NT2/D1 (cell line): ENCODE data around the gene COIL.
"Not testable (repeated sequence)": the region's sequence is repeated elsewhere in the genome, so short reads cannot be mapped to it uniquely, and the experiment has no call there.

Experiments used
- DNase-seq: peaks from one replicate; pipeline ENCODE4 v3.0.0-alpha.2; 2011; ENCODE audit warnings: low read depth, low spot score
- H3K27me3 ChIP-seq: 2 replicates; pipeline ENCODE4 v1.6.0; 2011; ENCODE audit warnings: mild to moderate bottlenecking; ENCODE audit not compliant: insufficient read length, insufficient read depth
- H3K36me3 ChIP-seq: 2 replicates; pipeline ENCODE4 v1.6.1; 2011; ENCODE audit warnings: mild to moderate bottlenecking, low read length, mixed read lengths; ENCODE audit not compliant: insufficient read depth, insufficient read length
- H3K4me1 ChIP-seq: 2 replicates; pipeline ENCODE4 v1.5.1; 2011; ENCODE audit not compliant: insufficient read depth, insufficient read length
- H3K4me3 ChIP-seq: 2 replicates; pipeline ENCODE4 v1.5.1; 2011; ENCODE audit warnings: low read depth; ENCODE audit not compliant: insufficient read length
- H3K9ac ChIP-seq: 2 replicates; pipeline ENCODE4 v1.6.0; 2011; ENCODE audit warnings: low read depth; ENCODE audit not compliant: insufficient read length
- H3K9me3 ChIP-seq: 2 replicates; pipeline ENCODE4 v1.5.1; 2011; ENCODE audit warnings: mild to moderate bottlenecking, low read length; ENCODE audit not compliant: insufficient read depth
- SUZ12 ChIP-seq: IDR thresholded peaks from 2 replicates; pipeline ENCODE4 v1.6.1; 2011; ENCODE audit not compliant: insufficient read length, insufficient read depth; ENCODE audit errors: extremely low read depth
- YY1 ChIP-seq: IDR thresholded peaks from 2 replicates; pipeline ENCODE4 v1.6.1; 2011; ENCODE audit not compliant: insufficient read length, insufficient read depth
- ZNF274 ChIP-seq: IDR thresholded peaks from 2 replicates; pipeline ENCODE4 v1.6.1; 2011; ENCODE audit warnings: mild to moderate bottlenecking, low read depth, low read length

Gene COIL

GRCh38 chr17:56966338-56966737 lies 5.5 kb upstream of the COIL start:
- Histone ChIP-seq H3K27me3 (no peaks in the 10 kb centered on the region), H3K4me3 (no peak overlapping the region)
- TF ChIP-seq SUZ12, result no peak
- TF ChIP-seq ZNF274, result no peak
- no peak for TF ChIP-seq YY1

DNA sequence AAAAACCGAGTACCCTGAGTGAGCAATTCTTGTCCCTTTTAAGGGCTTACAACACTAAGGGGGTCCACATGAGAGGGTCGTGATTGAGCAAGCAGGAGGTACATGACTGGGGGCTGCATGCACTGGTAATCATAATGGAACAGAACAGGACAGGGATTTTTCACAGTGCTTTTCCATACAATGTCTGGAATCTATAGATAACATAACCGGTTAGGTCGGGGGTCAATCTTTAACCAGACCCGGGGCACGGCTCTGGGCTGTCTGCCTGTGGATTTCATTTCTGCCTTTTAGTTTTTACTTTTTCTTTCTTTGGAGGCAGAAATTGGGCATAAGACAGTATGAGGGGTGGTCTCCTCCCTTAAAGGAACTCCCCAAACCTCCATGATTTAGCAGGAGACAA lies 4.8 kb upstream of the COIL start:
- not testable (repeated sequence) for H3K4me3 ChIP-seq, DNase-seq, H3K36me3 ChIP-seq, H3K9me3 ChIP-seq, H3K9ac ChIP-seq, H3K27me3 ChIP-seq, H3K4me1 ChIP-seq

More at GRCh38 chr17:56966338-56966737, 5.5 kb upstream of the COIL start:
- no peak for DNase-seq
- Histone ChIP-seq H3K9me3 (peaks cover 7% of the 10 kb centered on the region), H3K4me1 (no peaks in the 10 kb centered on the region), H3K9ac (no peak overlapping the region), H3K36me3 (no peaks in the 10 kb centered on the region)

DNA sequence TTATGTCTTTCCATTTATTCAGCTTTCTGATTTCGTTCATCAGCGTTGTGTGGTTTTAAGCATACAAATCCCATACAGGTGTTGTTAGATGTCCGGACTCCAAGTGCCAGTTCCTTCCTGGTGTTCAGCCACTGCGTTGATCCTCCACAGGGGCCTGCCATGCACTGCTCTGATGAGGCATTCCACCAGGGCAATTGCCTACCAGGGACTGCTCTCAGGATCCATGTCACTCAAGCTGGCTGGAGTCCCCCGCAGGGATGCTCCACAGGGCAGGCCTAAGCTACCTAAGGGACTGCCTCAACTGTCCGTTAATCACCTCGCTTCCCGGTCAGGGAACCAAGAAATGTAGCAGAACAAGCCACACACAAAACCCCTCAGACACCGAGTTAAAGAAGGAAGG lies 4.4 kb upstream of the COIL start:
- H3K36me3 ChIP-seq, H3K27me3 ChIP-seq, DNase-seq, H3K4me1 ChIP-seq, H3K9me3 ChIP-seq, H3K4me3 ChIP-seq, H3K9ac ChIP-seq: not testable (repeated sequence)

DNA sequence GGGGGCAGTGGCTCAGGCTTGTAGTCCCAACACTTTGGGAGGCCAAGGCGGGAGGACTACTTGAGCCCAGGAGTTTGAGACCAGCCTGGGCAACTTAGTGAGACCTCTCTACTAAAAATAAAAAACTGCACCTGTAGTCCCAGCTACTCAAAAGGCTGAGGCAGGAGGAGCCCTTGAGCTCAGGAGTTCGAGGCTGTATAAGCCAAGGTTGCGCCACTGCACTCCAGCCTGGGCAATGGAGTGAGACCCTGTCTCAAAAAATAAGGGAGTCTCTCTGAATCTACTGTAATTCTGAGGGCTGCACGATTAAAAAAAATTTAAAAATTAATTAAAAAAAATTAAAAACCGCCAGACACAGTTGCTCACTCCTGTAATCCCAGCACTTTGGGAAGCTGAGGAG lies 3.9 kb downstream of the COIL start:
- no peak overlapping the region for H3K4me3 ChIP-seq
- H3K9ac ChIP-seq, result no peak overlapping the region
- no peaks in the 10 kb centered on the region for H3K27me3 ChIP-seq
- TF ChIP-seq SUZ12 (no peak), YY1 (no peak), ZNF274 (no peak)
- H3K4me1 ChIP-seq, result no peaks in the 10 kb centered on the region
- no peaks in the 10 kb centered on the region for H3K9me3 ChIP-seq
- no peak for DNase-seq
- peaks cover 20% of the 10 kb centered on the region for H3K36me3 ChIP-seq

DNA sequence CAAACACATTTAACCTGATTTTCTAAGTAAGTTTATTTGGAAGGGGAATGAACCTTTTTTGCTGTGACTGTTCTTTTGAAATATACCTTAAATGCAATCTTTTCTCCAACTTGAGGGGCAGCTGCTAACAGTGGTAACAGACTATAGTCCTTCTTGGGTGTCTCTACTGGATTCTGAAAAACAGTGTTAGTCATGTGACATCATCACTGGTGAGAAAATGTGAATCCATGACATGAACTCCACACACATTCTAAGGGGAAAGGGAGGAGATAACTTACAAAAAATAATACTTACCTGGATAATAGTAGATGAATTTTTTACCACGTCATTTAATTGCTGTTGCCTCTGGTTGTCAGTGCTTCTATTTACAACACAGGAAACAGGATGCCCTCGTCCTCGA lies 11.3 kb downstream of the COIL start:
- H3K36me3 ChIP-seq, result peaks cover 57% of the 10 kb centered on the region

GRCh38 chr17:56948491-56948890 lies 12.4 kb downstream of the COIL start:
- Histone ChIP-seq H3K9me3 (no peaks in the 10 kb centered on the region), H3K27me3 (no peaks in the 10 kb centered on the region), H3K9ac (no peak overlapping the region), H3K4me1 (no peaks in the 10 kb centered on the region), H3K4me3 (no peak overlapping the region), H3K36me3 (peaks cover 66% of the 10 kb centered on the region)
- TF ChIP-seq ZNF274, result no peak
- no peak for TF ChIP-seq SUZ12
- no peak for TF ChIP-seq YY1
- DNase-seq, result no peak

More for the DNA sequence above, 11.3 kb downstream of the COIL start:
- Histone ChIP-seq H3K27me3 (no peaks in the 10 kb centered on the region), H3K4me1 (no peaks in the 10 kb centered on the region), H3K4me3 (no peak overlapping the region), H3K9me3 (no peaks in the 10 kb centered on the region), H3K9ac (no peak overlapping the region)
- TF ChIP-seq YY1 (no peak), ZNF274 (no peak), SUZ12 (no peak)
- DNase-seq, result no peak

DNA sequence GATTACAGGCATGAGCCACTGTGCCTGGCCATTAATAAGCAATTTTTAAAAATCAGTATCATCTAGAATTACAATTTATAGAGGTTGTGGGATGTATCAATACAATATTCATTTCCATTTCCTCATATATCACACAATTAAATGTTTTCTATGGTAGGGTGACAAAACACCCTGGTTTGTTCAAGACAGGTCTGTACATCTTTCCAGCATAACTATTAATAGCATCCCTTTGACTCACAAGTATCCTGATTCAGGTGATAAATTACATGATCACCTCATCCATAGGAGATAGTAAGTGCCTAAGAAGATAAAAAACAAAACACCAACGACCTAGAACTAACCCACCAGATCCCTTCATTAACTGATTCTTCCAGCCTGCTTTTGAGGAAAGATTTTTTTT lies 13.1 kb downstream of the COIL start:
- DNase-seq, result no peak
- no peaks in the 10 kb centered on the region for H3K27me3 ChIP-seq
- H3K9ac ChIP-seq, result no peak overlapping the region
- no peaks in the 10 kb centered on the region for H3K9me3 ChIP-seq
- H3K4me1 ChIP-seq, result no peaks in the 10 kb centered on the region
- peaks cover 66% of the 10 kb centered on the region for H3K36me3 ChIP-seq
- TF ChIP-seq ZNF274 (no peak), YY1 (no peak), SUZ12 (no peak)
- no peak overlapping the region for H3K4me3 ChIP-seq

GRCh38 chr17:56945938-56946505 lies 14.8 kb downstream of the COIL start:
- no peak overlapping the region for H3K4me3 ChIP-seq
- H3K27me3 ChIP-seq, result no peaks in the 10 kb centered on the region
- no peaks in the 10 kb centered on the region for H3K4me1 ChIP-seq
- no peak overlapping the region for H3K9ac ChIP-seq
- no peak for DNase-seq
- no peaks in the 10 kb centered on the region for H3K9me3 ChIP-seq
- TF ChIP-seq YY1 (no peak), SUZ12 (no peak), ZNF274 (no peak)
- peaks cover 79% of the 10 kb centered on the region for H3K36me3 ChIP-seq
